PFSK-1 (cell line): Measurements from ENCODE around the gene FAM177B.

Source experiments
- POLR2AphosphoS5 ChIP-seq: IDR thresholded peaks from 2 replicates; pipeline ENCODE4 v1.6.1; 2012; ENCODE audit warnings: low read depth, mild to moderate bottlenecking, control low read depth, low read length, moderate library complexity
- SIN3A ChIP-seq: IDR thresholded peaks from 2 replicates; pipeline ENCODE4 v1.6.1; 2012; ENCODE audit warnings: mild to moderate bottlenecking, low read length, moderate library complexity, borderline replicate concordance; ENCODE audit not compliant: insufficient read depth
- TAF1 ChIP-seq: IDR thresholded peaks from 2 replicates; pipeline ENCODE4 v1.6.1; 2012; ENCODE audit warnings: low read length, control low read depth, borderline replicate concordance; ENCODE audit not compliant: insufficient read depth

DNA sequence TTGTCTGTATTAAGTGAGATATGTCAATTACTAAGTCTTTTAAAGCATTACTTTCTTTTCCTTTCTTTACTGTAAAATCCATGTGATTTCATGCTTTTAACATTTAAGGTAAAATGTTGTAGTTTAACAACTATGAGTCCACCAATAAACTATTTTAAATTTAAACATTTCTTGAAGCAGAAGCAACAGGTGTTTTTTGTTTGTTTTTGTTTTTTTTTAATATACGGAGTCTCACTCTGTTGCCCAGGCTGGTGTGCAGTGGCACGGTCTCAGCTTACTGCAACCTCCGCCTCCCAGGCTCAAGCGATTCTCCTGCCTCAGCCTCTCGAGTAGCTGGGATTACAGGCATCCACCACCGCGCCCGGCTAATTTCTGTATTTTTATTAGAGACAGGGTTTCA lies 40.3 kb upstream of the FAM177B start:
- TF ChIP-seq POLR2AphosphoS5 (no peak), SIN3A (no peak), TAF1 (no peak)
